ENCODE measurements around the gene DCP1B.

The DCP1B gene

DNA sequence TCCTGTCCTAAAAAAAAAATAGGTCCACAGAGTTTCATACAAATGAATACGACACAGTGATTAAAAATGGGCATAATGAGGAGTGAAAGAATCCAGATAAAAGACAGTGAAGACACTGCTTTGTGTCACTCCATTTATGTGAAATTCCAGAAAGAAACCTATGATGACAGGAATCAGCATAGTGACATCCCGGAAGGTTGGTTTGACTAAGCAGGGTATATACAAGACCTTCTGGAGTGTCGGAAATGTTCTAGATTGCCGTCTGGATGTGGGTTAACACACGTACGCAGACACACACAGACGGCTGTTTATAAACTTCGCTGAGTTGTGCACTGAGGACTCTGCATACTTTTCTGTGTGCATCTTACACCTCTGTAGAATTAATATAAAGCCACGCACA is 72.6 kb downstream of the DCP1B start:
- TF ChIP-seq, protein P1, sequence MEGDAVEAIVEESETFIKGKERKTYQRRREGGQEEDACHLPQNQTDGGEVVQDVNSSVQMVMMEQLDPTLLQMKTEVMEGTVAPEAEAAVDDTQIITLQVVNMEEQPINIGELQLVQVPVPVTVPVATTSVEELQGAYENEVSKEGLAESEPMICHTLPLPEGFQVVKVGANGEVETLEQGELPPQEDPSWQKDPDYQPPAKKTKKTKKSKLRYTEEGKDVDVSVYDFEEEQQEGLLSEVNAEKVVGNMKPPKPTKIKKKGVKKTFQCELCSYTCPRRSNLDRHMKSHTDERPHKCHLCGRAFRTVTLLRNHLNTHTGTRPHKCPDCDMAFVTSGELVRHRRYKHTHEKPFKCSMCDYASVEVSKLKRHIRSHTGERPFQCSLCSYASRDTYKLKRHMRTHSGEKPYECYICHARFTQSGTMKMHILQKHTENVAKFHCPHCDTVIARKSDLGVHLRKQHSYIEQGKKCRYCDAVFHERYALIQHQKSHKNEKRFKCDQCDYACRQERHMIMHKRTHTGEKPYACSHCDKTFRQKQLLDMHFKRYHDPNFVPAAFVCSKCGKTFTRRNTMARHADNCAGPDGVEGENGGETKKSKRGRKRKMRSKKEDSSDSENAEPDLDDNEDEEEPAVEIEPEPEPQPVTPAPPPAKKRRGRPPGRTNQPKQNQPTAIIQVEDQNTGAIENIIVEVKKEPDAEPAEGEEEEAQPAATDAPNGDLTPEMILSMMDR (conservative IDR thresholded peaks at IDR 0.05; ENCODE audit: low read depth, low read length) = no peak
- no peak for DNase-seq (ENCODE audit: low read depth)

DNA sequence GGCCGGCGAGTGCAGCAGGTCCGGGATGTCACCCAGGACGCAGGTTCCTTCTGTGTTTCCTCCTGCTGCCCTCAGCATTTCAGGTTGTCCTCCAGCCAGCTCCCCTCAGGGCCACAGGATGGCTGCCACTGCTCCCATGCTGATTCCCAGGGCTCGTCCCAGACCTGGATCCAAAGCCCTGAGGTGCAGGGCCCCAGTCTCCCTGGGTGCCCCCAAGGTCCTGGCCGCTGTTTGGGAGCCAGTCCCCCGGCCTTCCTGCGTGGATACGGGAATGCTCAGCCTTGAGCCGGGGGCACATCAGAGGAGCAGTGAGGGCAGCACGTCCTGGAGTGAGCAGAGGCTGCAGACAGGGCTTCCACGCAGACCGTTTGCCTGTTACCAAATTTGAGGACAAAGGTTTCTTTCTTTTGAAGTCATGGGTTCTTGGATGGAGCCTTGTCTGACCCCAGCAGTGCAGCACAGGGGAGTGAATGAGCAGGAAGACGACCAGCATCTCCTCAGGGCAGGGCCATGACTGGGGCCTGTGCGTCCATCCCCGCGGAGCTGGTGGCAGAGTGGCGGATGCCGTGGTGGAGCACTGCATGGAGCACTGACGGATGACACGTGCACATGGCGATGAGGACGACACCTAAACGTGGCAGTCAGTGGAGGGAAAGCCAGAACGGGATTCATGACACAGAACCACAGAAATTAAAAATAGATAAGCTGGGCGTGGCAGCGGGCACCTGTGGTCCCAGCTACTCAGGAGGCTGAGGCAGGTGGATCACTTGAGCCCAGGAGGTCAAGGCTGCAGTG is 73.3 kb downstream of the DCP1B start:
- H3K4me3 ChIP-seq (ENCODE audit: low read depth, low read length) = no peak overlapping the region
- DNase-seq (ENCODE audit: low read depth) = no peak
- TF ChIP-seq, protein P1 (conservative IDR thresholded peaks at IDR 0.05; ENCODE audit: low read depth, low read length) = no peak

More for the DNA sequence above, 72.6 kb downstream of the DCP1B start:
- no peak overlapping the region for H3K4me3 ChIP-seq (ENCODE audit: low read depth, low read length)

- no peak for DNase-seq (ENCODE audit: low read depth)
- TF ChIP-seq, protein P1 (conservative IDR thresholded peaks at IDR 0.05; ENCODE audit: low read depth, low read length) = no peak
- H3K4me3 ChIP-seq (ENCODE audit: low read depth, low read length) = no peak overlapping the region
Measured at GRCh38 chr12:1929985-1930802, 74.1 kb downstream of the DCP1B start.

DNA sequence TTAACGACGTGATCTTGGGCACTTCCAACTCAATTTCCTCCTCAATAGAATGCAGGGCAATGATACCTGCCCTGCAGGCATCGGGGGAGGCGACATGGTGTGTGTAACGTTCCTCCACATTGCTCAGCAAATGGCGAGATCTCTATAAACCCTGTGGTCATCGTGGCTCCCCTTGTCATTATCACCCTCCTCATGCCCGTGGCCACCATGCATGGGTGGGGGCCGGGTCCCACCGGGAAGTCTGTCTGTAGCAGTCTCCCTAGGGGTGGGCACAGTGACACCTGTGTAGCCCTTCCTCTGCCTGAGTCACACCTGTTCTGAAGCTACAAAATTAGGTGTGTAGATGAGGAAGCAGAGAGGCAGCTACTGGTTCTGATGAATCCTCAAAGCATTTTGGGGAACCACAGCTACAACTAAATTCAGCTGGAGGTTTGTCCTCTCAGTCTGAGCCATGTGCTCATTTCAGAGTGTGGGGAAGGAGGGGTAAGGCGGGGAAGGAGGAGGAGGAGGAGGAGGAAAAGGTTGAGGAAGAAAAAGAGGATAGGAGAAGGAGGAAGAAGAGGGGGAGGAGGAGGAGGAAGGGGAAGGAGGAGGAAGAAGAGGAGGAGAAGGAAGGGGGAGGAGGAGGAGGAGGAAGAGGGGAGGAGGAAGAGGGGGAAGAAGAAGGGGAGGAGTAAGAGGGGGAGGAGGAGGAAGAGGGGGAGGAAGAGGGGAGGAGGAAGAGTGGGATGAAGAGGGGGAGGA is 74.8 kb downstream of the DCP1B start:
- DNase-seq (ENCODE audit: low read depth) = no peak
- H3K4me3 ChIP-seq (ENCODE audit: low read depth, low read length) = no peak overlapping the region
- TF ChIP-seq, protein P1 (conservative IDR thresholded peaks at IDR 0.05; ENCODE audit: low read depth, low read length) = no peak

GRCh38 chr12:1928439-1929121 is 75.7 kb downstream of the DCP1B start:
- TF ChIP-seq, protein P1 (conservative IDR thresholded peaks at IDR 0.05; ENCODE audit: low read depth, low read length) = no peak
- DNase-seq (ENCODE audit: low read depth) = no peak
- no peak overlapping the region for H3K4me3 ChIP-seq (ENCODE audit: low read depth, low read length)

DNA sequence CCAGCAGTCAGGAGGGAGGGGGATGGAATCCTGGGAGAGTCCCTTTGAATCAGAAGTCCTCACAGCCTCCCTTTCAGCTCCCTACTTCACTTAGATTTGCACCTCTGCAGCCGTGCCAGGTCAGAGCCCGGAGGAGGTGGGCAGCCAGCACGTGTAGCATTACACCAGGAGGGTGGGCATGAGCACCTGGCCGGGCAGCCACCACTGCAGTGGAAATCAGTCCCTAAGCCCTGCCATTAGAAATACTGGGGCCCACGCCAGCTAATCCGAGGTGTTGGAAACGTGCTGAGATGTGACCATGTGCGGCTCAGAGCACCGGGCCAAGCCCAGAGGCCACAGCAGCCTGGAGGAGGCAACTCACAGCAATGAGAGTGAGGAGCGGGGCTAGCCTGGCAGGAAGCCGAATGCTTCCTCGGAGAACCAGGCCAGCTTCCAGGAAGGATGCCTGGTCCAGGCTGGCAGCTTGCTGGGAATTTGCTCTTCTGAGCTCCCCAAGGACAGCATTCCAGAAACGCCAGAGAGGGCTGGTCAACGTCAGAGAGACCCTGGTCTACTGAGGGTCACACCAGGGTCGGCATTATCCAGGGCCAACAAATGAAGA is 76.4 kb downstream of the DCP1B start:
- TF ChIP-seq, protein P1 (conservative IDR thresholded peaks at IDR 0.05; ENCODE audit: low read depth, low read length) = no peak
- DNase-seq (ENCODE audit: low read depth) = no peak
- no peak overlapping the region for H3K4me3 ChIP-seq (ENCODE audit: low read depth, low read length)
